Neural cell (in vitro differentiated cells): Measurements from ENCODE around the gene SAE1.

Experiments used
- EP300 ChIP-seq: fragments of 450-650 bp; conservative IDR thresholded peaks from 2 replicates; pipeline ENCODE4 v1.6.1; 2014; ENCODE audit warnings: antibody characterized with exemption, mild to moderate bottlenecking, moderate library complexity; ENCODE audit not compliant: poor library complexity, severe bottlenecking
- EZH2 ChIP-seq: fragments of 200-600, 300-800 bp; shearing (Covaris generic), sonication (generic); IDR thresholded peaks from 2 replicates; pipeline ENCODE4 v1.6.1; 2014; ENCODE audit warnings: antibody characterized with exemption, low read length, borderline replicate concordance, mild to moderate bottlenecking; ENCODE audit not compliant: insufficient read depth, poor library complexity, severe bottlenecking
- MXI1 ChIP-seq: fragments of 450-650 bp; conservative IDR thresholded peaks from 2 replicates; pipeline ENCODE4 v1.6.1; 2014; ENCODE audit warnings: antibody characterized with exemption, mild to moderate bottlenecking; ENCODE audit not compliant: poor library complexity, severe bottlenecking
- POLR2AphosphoS5 ChIP-seq: IDR thresholded peaks from 2 replicates; pipeline ENCODE4 v1.6.1; 2012
- RAD21 ChIP-seq: fragments of 450-650 bp; conservative IDR thresholded peaks from 2 replicates; pipeline ENCODE4 v1.6.1; 2014; ENCODE audit warnings: antibody characterized with exemption, mild to moderate bottlenecking, moderate library complexity
- SMC3 ChIP-seq: fragments of 450-650 bp; conservative IDR thresholded peaks from 2 replicates; pipeline ENCODE4 v1.6.1; 2014; ENCODE audit warnings: antibody characterized with exemption, mild to moderate bottlenecking, moderate library complexity; ENCODE audit not compliant: poor library complexity
- TAF1 ChIP-seq: IDR thresholded peaks from 2 replicates; pipeline ENCODE4 v1.6.1; 2012; ENCODE audit warnings: low read depth
- TF ChIP-seq, protein P1 (sequence below): fragments of 450-650 bp; IDR thresholded peaks from 2 replicates; pipeline ENCODE4 v1.5.1; 2014; ENCODE audit warnings: antibody characterized with exemption, mild to moderate bottlenecking, moderate library complexity; ENCODE audit not compliant: poor library complexity, severe bottlenecking
- TF ChIP-seq, protein P2 (sequence below): IDR thresholded peaks from 2 replicates; pipeline ENCODE4 v1.6.1; 2012; ENCODE audit warnings: borderline replicate concordance

- TF ChIP-seq EZH2: no peak
- TF ChIP-seq, protein P1, sequence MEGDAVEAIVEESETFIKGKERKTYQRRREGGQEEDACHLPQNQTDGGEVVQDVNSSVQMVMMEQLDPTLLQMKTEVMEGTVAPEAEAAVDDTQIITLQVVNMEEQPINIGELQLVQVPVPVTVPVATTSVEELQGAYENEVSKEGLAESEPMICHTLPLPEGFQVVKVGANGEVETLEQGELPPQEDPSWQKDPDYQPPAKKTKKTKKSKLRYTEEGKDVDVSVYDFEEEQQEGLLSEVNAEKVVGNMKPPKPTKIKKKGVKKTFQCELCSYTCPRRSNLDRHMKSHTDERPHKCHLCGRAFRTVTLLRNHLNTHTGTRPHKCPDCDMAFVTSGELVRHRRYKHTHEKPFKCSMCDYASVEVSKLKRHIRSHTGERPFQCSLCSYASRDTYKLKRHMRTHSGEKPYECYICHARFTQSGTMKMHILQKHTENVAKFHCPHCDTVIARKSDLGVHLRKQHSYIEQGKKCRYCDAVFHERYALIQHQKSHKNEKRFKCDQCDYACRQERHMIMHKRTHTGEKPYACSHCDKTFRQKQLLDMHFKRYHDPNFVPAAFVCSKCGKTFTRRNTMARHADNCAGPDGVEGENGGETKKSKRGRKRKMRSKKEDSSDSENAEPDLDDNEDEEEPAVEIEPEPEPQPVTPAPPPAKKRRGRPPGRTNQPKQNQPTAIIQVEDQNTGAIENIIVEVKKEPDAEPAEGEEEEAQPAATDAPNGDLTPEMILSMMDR: no peak
- TF ChIP-seq, protein P2, sequence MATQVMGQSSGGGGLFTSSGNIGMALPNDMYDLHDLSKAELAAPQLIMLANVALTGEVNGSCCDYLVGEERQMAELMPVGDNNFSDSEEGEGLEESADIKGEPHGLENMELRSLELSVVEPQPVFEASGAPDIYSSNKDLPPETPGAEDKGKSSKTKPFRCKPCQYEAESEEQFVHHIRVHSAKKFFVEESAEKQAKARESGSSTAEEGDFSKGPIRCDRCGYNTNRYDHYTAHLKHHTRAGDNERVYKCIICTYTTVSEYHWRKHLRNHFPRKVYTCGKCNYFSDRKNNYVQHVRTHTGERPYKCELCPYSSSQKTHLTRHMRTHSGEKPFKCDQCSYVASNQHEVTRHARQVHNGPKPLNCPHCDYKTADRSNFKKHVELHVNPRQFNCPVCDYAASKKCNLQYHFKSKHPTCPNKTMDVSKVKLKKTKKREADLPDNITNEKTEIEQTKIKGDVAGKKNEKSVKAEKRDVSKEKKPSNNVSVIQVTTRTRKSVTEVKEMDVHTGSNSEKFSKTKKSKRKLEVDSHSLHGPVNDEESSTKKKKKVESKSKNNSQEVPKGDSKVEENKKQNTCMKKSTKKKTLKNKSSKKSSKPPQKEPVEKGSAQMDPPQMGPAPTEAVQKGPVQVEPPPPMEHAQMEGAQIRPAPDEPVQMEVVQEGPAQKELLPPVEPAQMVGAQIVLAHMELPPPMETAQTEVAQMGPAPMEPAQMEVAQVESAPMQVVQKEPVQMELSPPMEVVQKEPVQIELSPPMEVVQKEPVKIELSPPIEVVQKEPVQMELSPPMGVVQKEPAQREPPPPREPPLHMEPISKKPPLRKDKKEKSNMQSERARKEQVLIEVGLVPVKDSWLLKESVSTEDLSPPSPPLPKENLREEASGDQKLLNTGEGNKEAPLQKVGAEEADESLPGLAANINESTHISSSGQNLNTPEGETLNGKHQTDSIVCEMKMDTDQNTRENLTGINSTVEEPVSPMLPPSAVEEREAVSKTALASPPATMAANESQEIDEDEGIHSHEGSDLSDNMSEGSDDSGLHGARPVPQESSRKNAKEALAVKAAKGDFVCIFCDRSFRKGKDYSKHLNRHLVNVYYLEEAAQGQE: no peak
- TF ChIP-seq POLR2AphosphoS5: no peak
- TF ChIP-seq RAD21: no peak
- TF ChIP-seq EP300: no peak
- no peak for TF ChIP-seq MXI1
- TF ChIP-seq TAF1: no peak
- TF ChIP-seq SMC3: no peak
Observed at GRCh38 chr19:47135156-47135555, 4.5 kb downstream of the SAE1 start.
